Spleen (tissue), 7 donors: ENCODE data around the gene SHH.

Experiments used
- POLR2AphosphoS5 ChIP-seq, 3 donors: sonication (generic); formaldehyde crosslinking; IDR thresholded peaks; one replicate each; pipeline ENCODE4 v1.5.1; 2017; ENCODE audit warnings: antibody characterized with exemption in 3 of 3
- TF ChIP-seq, protein P1 (sequence below), 11 experiments: fragments of 200-600 bp in 7 of 11; fragments of 450-650 bp in 4 of 11; sonication (generic) in 4 of 11; IDR thresholded peaks in 8 of 11; conservative IDR thresholded peaks in 3 of 11; 1 replicate in 7 of 11; 2 replicates in 4 of 11; pipeline versions ENCODE4 v1.4.0 to v1.8.0; 2016 to 2021; ENCODE audit warnings: antibody characterized with exemption in 11 of 11, inconsistent platforms in 4 of 11, mild to moderate bottlenecking in 1 of 11
- donor health status: DM: no; HTN: no; CAD: no; lungs with moderate emphysema.
- donor health status: DM: no; HTN: no; CAD: no.
- donor health status: DM: no; HTN: no; CAD: no.

DNA sequence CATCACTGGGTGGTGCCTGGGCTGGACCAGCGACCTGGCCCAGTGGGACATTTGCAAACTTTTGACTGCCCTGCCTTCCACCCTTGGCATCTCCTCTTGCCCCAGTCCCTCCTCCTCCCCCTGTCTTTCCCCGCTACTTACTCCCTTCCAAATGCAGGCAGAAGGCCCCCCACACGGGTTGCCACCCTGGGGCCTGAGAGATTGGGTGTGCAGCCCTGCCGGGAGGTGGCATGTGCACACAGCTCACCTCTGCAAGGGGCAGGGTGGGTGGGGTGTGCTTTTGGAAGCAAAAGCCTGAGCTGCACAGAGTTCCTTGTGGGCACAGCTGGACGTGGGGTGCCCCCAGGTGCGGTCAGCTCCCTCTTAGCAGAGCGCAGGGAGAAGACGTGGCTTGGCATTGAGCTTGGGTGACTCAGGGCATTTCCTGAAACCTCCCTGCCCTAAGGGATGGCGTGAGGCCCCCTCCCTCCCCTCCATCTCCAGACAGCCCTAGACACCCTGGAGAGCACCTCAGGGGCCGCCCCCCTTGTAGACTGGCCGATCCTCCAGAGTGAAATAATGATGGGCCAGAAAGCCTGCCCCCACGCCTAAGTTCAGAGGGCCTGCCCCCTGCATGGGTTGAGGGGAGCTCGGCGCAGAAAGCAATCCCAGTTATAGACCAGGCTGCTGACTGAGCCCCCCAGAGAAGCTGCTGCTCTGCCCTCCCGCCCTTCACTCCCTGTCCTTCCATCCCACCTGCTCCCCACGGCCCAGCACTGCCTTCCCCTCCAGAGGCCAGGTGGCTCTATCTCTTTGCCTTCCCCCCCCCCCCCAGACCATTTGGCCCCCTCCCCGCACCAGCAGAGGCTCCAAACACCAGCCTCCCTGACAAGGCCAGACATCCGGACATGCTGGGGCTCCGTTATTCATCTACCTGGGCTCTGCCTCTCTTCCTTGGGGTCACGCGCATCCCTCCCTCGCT is 2.3 kb upstream of the SHH start:
- TF ChIP-seq POLR2AphosphoS5 (IDR thresholded peaks at IDR 0.05) = no peak
- TF ChIP-seq, protein P1, sequence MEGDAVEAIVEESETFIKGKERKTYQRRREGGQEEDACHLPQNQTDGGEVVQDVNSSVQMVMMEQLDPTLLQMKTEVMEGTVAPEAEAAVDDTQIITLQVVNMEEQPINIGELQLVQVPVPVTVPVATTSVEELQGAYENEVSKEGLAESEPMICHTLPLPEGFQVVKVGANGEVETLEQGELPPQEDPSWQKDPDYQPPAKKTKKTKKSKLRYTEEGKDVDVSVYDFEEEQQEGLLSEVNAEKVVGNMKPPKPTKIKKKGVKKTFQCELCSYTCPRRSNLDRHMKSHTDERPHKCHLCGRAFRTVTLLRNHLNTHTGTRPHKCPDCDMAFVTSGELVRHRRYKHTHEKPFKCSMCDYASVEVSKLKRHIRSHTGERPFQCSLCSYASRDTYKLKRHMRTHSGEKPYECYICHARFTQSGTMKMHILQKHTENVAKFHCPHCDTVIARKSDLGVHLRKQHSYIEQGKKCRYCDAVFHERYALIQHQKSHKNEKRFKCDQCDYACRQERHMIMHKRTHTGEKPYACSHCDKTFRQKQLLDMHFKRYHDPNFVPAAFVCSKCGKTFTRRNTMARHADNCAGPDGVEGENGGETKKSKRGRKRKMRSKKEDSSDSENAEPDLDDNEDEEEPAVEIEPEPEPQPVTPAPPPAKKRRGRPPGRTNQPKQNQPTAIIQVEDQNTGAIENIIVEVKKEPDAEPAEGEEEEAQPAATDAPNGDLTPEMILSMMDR (IDR thresholded peaks at IDR 0.05 in 8 of 11, conservative IDR thresholded peaks at IDR 0.05 in 3 of 11) = no peak
